SK-N-SH treated with all-trans-retinoic acid at 6 μM for 48 hours (cell line): ENCODE data around the gene MED26.

ENCODE experiments used
- ATAC-seq: fragments of 200-7000 bp; cut with Tn5 transposase; 3 replicates; pipeline ENCODE4 v1.9.1; 2020; ENCODE audit warnings: mild to moderate bottlenecking, moderate library complexity
- BACH2 ChIP-seq: fragments of 250-450 bp; sonication (Bioruptor Pico); IDR thresholded peaks from 2 replicates; pipeline ENCODE4 v1.9.0; 2021; ENCODE audit warnings: mild to moderate bottlenecking, borderline replicate concordance
- CSDC2 ChIP-seq: fragments of 250-450 bp; sonication (Bioruptor Pico); IDR thresholded peaks from 2 replicates; pipeline ENCODE4 v1.5.0; 2020; ENCODE audit warnings: mild to moderate bottlenecking, moderate library complexity
- ESRRG ChIP-seq: fragments of 250-450 bp; sonication (Bioruptor Pico); IDR thresholded peaks from 2 replicates; pipeline ENCODE4 v1.6.1; 2021; ENCODE audit warnings: mild to moderate bottlenecking
- GLIS3 ChIP-seq: fragments of 250-450 bp; sonication (Bioruptor Pico); IDR thresholded peaks from 2 replicates; pipeline ENCODE4 v1.5.0; 2020; ENCODE audit warnings: mild to moderate bottlenecking, moderate library complexity
- ISL1 ChIP-seq: fragments of 250-450 bp; sonication (Bioruptor Pico); IDR thresholded peaks from 2 replicates; pipeline ENCODE4 v2.1.2; 2022; ENCODE audit warnings: mild to moderate bottlenecking, moderate library complexity
- OSR1 ChIP-seq: fragments of 250-450 bp; sonication (Bioruptor Pico); IDR thresholded peaks from 2 replicates; pipeline ENCODE4 v1.8.0; 2022; ENCODE audit warnings: moderate library complexity, mild to moderate bottlenecking, inconsistent platforms
- PPARA ChIP-seq: fragments of 250-450 bp; sonication (Bioruptor Pico); IDR thresholded peaks from 2 replicates; pipeline ENCODE4 v1.5.0; 2020; ENCODE audit warnings: mild to moderate bottlenecking, borderline replicate concordance
- RARB ChIP-seq: fragments of 250-450 bp; sonication (Bioruptor Pico); IDR thresholded peaks from 2 replicates; pipeline ENCODE4 v1.8.0; 2021; ENCODE audit warnings: mild to moderate bottlenecking, moderate library complexity
- TCF4 ChIP-seq: fragments of 250-450 bp; sonication (Bioruptor Pico); IDR thresholded peaks from 2 replicates; pipeline ENCODE4 v1.8.0; 2021; ENCODE audit warnings: mild to moderate bottlenecking, moderate library complexity, borderline replicate concordance
- ZC3H10 ChIP-seq: fragments of 250-450 bp; sonication (Bioruptor Pico); IDR thresholded peaks from 2 replicates; pipeline ENCODE4 v1.5.1; 2021; ENCODE audit warnings: mild to moderate bottlenecking, moderate library complexity
- ZFP3 ChIP-seq: fragments of 250-450 bp; sonication (Bioruptor Pico); IDR thresholded peaks from 2 replicates; pipeline ENCODE4 v1.5.0; 2020; ENCODE audit warnings: mild to moderate bottlenecking, moderate library complexity
- ZFP30 ChIP-seq: fragments of 450-650 bp; formaldehyde crosslinking; IDR thresholded peaks from 2 replicates; pipeline ENCODE4 v1.5.0; 2022; ENCODE audit warnings: mild to moderate bottlenecking, moderate library complexity
- ZNF565 ChIP-seq: fragments of 450-650 bp; formaldehyde crosslinking; conservative IDR thresholded peaks from 2 replicates; pipeline ENCODE4 v1.5.0; 2020; ENCODE audit warnings: low read depth, mild to moderate bottlenecking, moderate library complexity
- ZNF70 ChIP-seq: fragments of 450-650 bp; formaldehyde crosslinking; IDR thresholded peaks from 2 replicates; pipeline ENCODE4 v1.5.0; 2020; ENCODE audit warnings: mild to moderate bottlenecking, moderate library complexity
- ZNF8 ChIP-seq: fragments of 450-650 bp; formaldehyde crosslinking; IDR thresholded peaks from 2 replicates; pipeline ENCODE4 v1.5.0; 2020; ENCODE audit warnings: mild to moderate bottlenecking, moderate library complexity
- TF ChIP-seq, protein P1 (sequence below): fragments of 250-450 bp; sonication (Bioruptor Pico); IDR thresholded peaks from 2 replicates; pipeline ENCODE4 v1.5.1; 2020; ENCODE audit warnings: low read depth, mild to moderate bottlenecking, moderate library complexity
- TF ChIP-seq, protein P2 (sequence below): fragments of 250-450 bp; sonication (Bioruptor Pico); IDR thresholded peaks from 2 replicates; pipeline ENCODE4 v1.8.0; 2020; ENCODE audit warnings: mild to moderate bottlenecking, moderate library complexity, borderline replicate concordance
- TF ChIP-seq, protein P3 (sequence below): fragments of 250-450 bp; sonication (Bioruptor Pico); IDR thresholded peaks from 2 replicates; pipeline ENCODE4 v1.5.1; 2021; ENCODE audit warnings: mild to moderate bottlenecking, moderate library complexity
- TF ChIP-seq, protein P4 (sequence below): fragments of 250-450 bp; sonication (Bioruptor Pico); IDR thresholded peaks from 2 replicates; pipeline ENCODE4 v1.8.0; 2021; ENCODE audit warnings: low read depth, mild to moderate bottlenecking, moderate library complexity, borderline replicate concordance
- TF ChIP-seq, protein P5 (sequence below): fragments of 250-450 bp; sonication (Bioruptor Pico); IDR thresholded peaks from 2 replicates; pipeline ENCODE4 v1.5.0; 2020; ENCODE audit warnings: mild to moderate bottlenecking, moderate library complexity

Gene MED26

DNA sequence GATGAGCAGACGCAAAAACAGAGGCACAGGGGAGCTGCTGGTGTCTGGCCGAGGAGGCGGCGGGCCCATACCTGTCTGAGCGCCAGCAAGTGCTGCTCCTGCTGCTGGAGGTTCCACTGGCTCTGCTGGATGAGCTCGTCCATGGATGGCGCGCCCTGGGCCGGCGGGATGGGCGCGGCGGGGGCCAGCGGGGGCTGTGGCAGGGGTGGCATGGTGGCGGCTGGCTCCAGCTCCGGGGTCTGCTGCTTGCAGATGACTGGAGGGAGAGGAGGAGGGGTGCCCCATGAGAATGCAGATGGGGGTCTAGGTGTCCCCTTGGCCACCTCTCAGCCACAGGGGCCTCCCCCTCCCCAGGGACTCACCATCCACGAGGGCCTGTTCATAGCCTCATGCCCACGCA is 92.6 kb downstream of the MED26 start (continued):
- TF ChIP-seq, protein P1, sequence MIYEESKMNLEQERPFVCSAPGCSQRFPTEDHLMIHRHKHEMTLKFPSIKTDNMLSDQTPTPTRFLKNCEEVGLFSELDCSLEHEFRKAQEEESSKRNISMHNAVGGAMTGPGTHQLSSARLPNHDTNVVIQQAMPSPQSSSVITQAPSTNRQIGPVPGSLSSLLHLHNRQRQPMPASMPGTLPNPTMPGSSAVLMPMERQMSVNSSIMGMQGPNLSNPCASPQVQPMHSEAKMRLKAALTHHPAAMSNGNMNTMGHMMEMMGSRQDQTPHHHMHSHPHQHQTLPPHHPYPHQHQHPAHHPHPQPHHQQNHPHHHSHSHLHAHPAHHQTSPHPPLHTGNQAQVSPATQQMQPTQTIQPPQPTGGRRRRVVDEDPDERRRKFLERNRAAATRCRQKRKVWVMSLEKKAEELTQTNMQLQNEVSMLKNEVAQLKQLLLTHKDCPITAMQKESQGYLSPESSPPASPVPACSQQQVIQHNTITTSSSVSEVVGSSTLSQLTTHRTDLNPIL, result no peak
- TF ChIP-seq ZNF8 (CRISPR knock-in tag) (no peak), ZFP30 (CRISPR knock-in tag) (no peak), ZC3H10 (no peak)

DNA sequence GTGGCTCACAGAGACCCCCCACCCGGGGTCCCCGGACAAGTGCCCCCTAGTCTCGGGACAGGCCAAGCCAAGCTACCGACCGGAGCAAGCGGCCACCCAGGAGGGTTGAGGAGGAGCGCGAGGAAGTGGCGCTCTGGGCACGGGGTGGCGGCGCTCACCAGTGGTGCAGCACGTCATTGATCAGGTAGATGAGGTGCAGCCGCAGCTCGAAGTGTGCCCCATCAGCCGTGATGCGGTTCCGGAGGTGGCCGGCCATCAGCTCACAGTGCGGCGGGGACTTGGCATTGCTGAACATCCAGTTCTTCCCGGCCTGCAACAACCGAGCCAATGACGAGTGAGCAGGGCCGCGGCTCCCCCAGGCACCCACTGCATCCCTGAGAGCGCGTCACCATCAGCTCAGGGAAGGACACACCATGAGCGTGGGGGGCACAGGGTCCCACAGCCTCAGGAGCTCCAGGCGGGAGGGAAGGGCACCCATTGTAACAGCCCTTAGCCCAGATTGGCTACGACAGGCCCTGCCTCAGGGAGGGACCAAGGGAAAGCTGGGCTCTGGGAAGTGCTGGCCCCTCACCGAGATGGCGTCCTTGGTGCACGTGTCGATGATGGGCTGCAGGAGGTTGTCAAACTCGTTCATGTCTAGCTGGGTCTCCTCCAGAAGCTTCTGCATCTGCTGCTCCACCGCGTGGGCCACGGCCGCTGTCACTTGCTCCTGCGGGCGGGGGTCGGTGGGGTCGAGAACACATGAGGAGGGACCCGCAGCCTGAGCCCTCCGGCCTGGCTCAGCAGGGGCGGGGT is 95.4 kb downstream of the MED26 start:
- TF ChIP-seq, protein P2, sequence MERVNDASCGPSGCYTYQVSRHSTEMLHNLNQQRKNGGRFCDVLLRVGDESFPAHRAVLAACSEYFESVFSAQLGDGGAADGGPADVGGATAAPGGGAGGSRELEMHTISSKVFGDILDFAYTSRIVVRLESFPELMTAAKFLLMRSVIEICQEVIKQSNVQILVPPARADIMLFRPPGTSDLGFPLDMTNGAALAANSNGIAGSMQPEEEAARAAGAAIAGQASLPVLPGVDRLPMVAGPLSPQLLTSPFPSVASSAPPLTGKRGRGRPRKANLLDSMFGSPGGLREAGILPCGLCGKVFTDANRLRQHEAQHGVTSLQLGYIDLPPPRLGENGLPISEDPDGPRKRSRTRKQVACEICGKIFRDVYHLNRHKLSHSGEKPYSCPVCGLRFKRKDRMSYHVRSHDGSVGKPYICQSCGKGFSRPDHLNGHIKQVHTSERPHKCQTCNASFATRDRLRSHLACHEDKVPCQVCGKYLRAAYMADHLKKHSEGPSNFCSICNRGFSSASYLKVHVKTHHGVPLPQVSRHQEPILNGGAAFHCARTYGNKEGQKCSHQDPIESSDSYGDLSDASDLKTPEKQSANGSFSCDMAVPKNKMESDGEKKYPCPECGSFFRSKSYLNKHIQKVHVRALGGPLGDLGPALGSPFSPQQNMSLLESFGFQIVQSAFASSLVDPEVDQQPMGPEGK (CRISPR knock-in tag), result no peak
- TF ChIP-seq GLIS3 (CRISPR knock-in tag) (no peak), OSR1 (CRISPR knock-in tag) (no peak)
- TF ChIP-seq, protein P3, sequence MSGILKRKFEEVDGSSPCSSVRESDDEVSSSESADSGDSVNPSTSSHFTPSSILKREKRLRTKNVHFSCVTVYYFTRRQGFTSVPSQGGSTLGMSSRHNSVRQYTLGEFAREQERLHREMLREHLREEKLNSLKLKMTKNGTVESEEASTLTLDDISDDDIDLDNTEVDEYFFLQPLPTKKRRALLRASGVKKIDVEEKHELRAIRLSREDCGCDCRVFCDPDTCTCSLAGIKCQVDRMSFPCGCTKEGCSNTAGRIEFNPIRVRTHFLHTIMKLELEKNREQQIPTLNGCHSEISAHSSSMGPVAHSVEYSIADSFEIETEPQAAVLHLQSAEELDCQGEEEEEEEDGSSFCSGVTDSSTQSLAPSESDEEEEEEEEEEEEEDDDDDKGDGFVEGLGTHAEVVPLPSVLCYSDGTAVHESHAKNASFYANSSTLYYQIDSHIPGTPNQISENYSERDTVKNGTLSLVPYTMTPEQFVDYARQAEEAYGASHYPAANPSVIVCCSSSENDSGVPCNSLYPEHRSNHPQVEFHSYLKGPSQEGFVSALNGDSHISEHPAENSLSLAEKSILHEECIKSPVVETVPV, result no peak
- TF ChIP-seq, protein P4, sequence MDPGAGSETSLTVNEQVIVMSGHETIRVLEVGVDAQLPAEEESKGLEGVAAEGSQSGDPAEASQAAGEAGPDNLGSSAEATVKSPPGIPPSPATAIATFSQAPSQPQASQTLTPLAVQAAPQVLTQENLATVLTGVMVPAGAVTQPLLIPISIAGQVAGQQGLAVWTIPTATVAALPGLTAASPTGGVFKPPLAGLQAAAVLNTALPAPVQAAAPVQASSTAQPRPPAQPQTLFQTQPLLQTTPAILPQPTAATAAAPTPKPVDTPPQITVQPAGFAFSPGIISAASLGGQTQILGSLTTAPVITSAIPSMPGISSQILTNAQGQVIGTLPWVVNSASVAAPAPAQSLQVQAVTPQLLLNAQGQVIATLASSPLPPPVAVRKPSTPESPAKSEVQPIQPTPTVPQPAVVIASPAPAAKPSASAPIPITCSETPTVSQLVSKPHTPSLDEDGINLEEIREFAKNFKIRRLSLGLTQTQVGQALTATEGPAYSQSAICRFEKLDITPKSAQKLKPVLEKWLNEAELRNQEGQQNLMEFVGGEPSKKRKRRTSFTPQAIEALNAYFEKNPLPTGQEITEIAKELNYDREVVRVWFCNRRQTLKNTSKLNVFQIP (CRISPR knock-in tag), result no peak
- no peak for ATAC-seq

DNA sequence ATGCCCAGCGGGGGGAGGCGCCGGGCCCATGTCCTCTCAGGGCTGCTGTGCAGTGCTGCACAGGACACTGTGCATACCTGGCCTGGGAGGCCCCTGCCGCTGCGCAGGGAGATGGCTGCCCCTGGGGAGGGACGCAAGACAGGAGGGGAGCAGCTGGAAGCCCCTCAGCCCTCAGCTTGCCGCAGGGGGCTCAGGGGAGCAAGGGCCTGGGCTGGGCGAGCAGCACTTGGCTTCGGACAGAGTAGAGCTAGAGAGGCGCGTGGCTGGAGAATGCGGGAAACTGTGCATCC is 96.7 kb downstream of the MED26 start:
- TF ChIP-seq, protein P1, result no peak
- TF ChIP-seq, protein P5, sequence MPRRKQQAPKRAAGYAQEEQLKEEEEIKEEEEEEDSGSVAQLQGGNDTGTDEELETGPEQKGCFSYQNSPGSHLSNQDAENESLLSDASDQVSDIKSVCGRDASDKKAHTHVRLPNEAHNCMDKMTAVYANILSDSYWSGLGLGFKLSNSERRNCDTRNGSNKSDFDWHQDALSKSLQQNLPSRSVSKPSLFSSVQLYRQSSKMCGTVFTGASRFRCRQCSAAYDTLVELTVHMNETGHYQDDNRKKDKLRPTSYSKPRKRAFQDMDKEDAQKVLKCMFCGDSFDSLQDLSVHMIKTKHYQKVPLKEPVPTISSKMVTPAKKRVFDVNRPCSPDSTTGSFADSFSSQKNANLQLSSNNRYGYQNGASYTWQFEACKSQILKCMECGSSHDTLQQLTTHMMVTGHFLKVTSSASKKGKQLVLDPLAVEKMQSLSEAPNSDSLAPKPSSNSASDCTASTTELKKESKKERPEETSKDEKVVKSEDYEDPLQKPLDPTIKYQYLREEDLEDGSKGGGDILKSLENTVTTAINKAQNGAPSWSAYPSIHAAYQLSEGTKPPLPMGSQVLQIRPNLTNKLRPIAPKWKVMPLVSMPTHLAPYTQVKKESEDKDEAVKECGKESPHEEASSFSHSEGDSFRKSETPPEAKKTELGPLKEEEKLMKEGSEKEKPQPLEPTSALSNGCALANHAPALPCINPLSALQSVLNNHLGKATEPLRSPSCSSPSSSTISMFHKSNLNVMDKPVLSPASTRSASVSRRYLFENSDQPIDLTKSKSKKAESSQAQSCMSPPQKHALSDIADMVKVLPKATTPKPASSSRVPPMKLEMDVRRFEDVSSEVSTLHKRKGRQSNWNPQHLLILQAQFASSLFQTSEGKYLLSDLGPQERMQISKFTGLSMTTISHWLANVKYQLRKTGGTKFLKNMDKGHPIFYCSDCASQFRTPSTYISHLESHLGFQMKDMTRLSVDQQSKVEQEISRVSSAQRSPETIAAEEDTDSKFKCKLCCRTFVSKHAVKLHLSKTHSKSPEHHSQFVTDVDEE, result no peak
- TF ChIP-seq, protein P2 (CRISPR knock-in tag), result no peak
- TF ChIP-seq, protein P4 (CRISPR knock-in tag), result no peak
- TF ChIP-seq ZNF70, result no peak
- no peak for TF ChIP-seq GLIS3 (CRISPR knock-in tag)
- no peak for TF ChIP-seq BACH2 (CRISPR knock-in tag)
- TF ChIP-seq ESRRG, result no peak
- TF ChIP-seq RARB (CRISPR knock-in tag), result no peak
- TF ChIP-seq ZNF565, result no peak
- no peak for TF ChIP-seq PPARA
- TF ChIP-seq TCF4 (CRISPR knock-in tag), result no peak
- no peak for TF ChIP-seq OSR1 (CRISPR knock-in tag)
- no peak for TF ChIP-seq ISL1
- no peak for TF ChIP-seq ZFP3 (CRISPR knock-in tag)
- no peak for TF ChIP-seq ZFP30 (CRISPR knock-in tag)
- no peak for TF ChIP-seq CSDC2 (CRISPR knock-in tag)
- no peak for TF ChIP-seq ZNF8 (CRISPR knock-in tag)
- no peak for ATAC-seq
